22Rv1 (cell line): ENCODE data around the gene ERP44.

Experiments used
- CTCF ChIP-seq: fragments of 450-650 bp; IDR thresholded peaks from 2 replicates; pipeline ENCODE4 v1.5.1; 2017; ENCODE audit warnings: mild to moderate bottlenecking
- ZFX ChIP-seq: fragments of 450-650 bp; IDR thresholded peaks from 2 replicates; pipeline ENCODE4 v1.6.1; 2017; ENCODE audit warnings: antibody characterized with exemption, borderline replicate concordance

- no peak for TF ChIP-seq CTCF
- no peak for TF ChIP-seq ZFX
Measured at GRCh38 chr9:100098046-100098886, 534 bp downstream of the ERP44 start.
